ENCODE data around the gene CERK.

DNA sequence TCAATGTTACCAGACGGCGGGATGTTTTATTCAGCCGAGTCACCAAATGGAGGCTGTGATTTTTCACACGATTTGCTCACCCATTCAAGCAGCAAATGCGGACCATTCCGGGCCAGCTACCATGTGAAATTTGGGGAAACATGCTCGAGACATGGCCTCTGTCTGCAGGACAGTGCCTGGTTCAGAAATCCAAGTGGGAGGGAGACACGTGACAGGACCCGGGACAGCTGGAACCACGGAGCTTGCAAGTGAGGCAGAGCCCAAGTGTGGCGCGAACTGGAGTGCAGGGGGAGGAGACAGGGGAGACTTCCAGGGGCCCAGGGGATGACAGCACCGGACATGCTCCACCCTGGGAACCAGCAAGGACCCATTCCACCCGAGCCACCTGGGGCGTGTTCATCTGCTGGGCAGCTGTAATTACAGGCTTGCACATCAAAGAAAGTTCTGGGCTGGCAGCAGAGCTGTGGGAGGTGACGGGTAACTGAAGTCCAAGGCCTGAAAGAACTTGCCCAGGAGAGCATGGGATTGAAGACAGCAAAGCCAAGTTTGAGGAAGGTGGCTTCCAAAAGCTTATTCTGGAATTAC, 16.5 kb downstream of the CERK start:
- TF ChIP-seq, protein P1, sequence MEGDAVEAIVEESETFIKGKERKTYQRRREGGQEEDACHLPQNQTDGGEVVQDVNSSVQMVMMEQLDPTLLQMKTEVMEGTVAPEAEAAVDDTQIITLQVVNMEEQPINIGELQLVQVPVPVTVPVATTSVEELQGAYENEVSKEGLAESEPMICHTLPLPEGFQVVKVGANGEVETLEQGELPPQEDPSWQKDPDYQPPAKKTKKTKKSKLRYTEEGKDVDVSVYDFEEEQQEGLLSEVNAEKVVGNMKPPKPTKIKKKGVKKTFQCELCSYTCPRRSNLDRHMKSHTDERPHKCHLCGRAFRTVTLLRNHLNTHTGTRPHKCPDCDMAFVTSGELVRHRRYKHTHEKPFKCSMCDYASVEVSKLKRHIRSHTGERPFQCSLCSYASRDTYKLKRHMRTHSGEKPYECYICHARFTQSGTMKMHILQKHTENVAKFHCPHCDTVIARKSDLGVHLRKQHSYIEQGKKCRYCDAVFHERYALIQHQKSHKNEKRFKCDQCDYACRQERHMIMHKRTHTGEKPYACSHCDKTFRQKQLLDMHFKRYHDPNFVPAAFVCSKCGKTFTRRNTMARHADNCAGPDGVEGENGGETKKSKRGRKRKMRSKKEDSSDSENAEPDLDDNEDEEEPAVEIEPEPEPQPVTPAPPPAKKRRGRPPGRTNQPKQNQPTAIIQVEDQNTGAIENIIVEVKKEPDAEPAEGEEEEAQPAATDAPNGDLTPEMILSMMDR (IDR thresholded peaks at IDR 0.05) = no peak
- TF ChIP-seq POLR2AphosphoS5 (IDR thresholded peaks at IDR 0.05) = no peak
